Gastroesophageal sphincter (tissue), 3 donors: ENCODE data around the gene ARHGAP19.

ENCODE experiments used
- CTCF ChIP-seq, 4 experiments: fragments of 200-600 bp in 2 of 4; fragments of 450-650 bp in 2 of 4; sonication (generic) in 1 of 4; IDR thresholded peaks; one replicate each; pipeline ENCODE4 v1.5.1; 2017 to 2019; ENCODE audit warnings: antibody characterized with exemption in 4 of 4, mild to moderate bottlenecking in 2 of 4, moderate library complexity in 2 of 4
- EP300 ChIP-seq: sonication (generic); formaldehyde crosslinking; IDR thresholded peaks from one replicate; pipeline ENCODE4 v1.6.1; 2017; ENCODE audit warnings: antibody characterized with exemption, mild to moderate bottlenecking
- POLR2A ChIP-seq, 2 donors: fragments of 450-650 bp; IDR thresholded peaks; one replicate each; pipeline ENCODE4 v1.6.1; 2017; ENCODE audit warnings: antibody characterized with exemption in 2 of 2, mild to moderate bottlenecking in 2 of 2, moderate library complexity in 1 of 2

GRCh38 chr10:97335188-97335619 lies 42.8 kb upstream of the ARHGAP19 start:
- TF ChIP-seq CTCF (IDR thresholded peaks at IDR 0.05) (no peak), POLR2A (IDR thresholded peaks at IDR 0.05) (no peak), EP300 (no peak)
